GM15510 (cell line): ENCODE measurements around the gene FOXP1.

Experiments used
- POLR2A ChIP-seq: IDR thresholded peaks from 3 replicates; pipeline ENCODE4 v1.6.1; 2011; ENCODE audit warnings: borderline replicate concordance; ENCODE audit not compliant: insufficient read length; ENCODE audit errors: extremely low read depth

FOXP1 gene

GRCh38 chr3:71583566-71584393 is at the start of gene FOXP1:
FOXP1 (minus strand) TSS chr3:71583728; CDS start chr3:71198381, 385,347 bp downstream.
- TF ChIP-seq POLR2A, result no peak

- TF ChIP-seq POLR2A, result no peak
Measured at GRCh38 chr3:71629711-71630110, 46.2 kb upstream of the FOXP1 start.

GRCh38 chr3:71629289-71629688 is 45.8 kb upstream of the FOXP1 start:
- no peak for TF ChIP-seq POLR2A

GRCh38 chr3:71628522-71628921 is 45.0 kb upstream of the FOXP1 start:
- no peak for TF ChIP-seq POLR2A

- no peak for TF ChIP-seq POLR2A
Measured at GRCh38 chr3:71625676-71626075, 42.1 kb upstream of the FOXP1 start.

- no peak for TF ChIP-seq POLR2A
Measured at GRCh38 chr3:71621825-71622537, 38.5 kb upstream of the FOXP1 start.

- TF ChIP-seq POLR2A, result no peak
Measured at GRCh38 chr3:71618538-71618937, 35.0 kb upstream of the FOXP1 start.

- no peak for TF ChIP-seq POLR2A
Measured at GRCh38 chr3:71616571-71617021, 33.1 kb upstream of the FOXP1 start.

- TF ChIP-seq POLR2A, result no peak
Measured at GRCh38 chr3:71614869-71615268, 31.3 kb upstream of the FOXP1 start.

GRCh38 chr3:71614426-71614825 is 30.9 kb upstream of the FOXP1 start:
- no peak for TF ChIP-seq POLR2A

GRCh38 chr3:71611099-71611498 is 27.6 kb upstream of the FOXP1 start:
- no peak for TF ChIP-seq POLR2A

GRCh38 chr3:71607364-71607763 is 23.8 kb upstream of the FOXP1 start:
- TF ChIP-seq POLR2A, result no peak

- TF ChIP-seq POLR2A, result no peak
Measured at GRCh38 chr3:71606582-71606981, 23.1 kb upstream of the FOXP1 start.

GRCh38 chr3:71602256-71602655 is 18.7 kb upstream of the FOXP1 start:
- no peak for TF ChIP-seq POLR2A

- TF ChIP-seq POLR2A, result no peak
Measured at GRCh38 chr3:71601811-71602210, 18.3 kb upstream of the FOXP1 start.
